ENCODE data around the gene PTPN23.

Gene PTPN23

DNA sequence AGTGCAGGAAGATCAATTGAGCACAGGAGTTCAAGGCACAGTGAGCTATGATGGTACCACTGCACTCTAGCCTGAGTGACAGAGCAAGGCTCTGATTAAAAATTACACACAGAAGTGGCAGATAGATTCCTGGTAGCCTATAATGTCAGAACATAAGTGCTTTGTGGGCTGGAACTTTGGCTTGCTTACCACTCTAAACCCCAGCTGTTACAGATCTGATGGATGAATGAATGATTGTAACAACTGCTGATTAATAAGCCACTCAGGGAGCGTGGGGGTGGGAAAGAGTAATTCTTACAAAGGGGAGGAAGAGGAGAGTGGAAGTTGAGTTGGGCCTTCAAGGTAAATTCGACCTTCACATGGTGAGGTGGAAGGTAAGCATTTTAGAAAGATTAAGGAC is 40.9 kb upstream of the PTPN23 start:
- H3K4me2 ChIP-seq (ENCODE audit: low read depth, low read length, poor library complexity, severe bottlenecking), result no peak overlapping the region
- no peaks in the 10 kb centered on the region for H3F3A ChIP-seq (ENCODE audit: insufficient read depth)
- no peaks in the 10 kb centered on the region for H3K9me3 ChIP-seq (ENCODE audit: insufficient read depth, low read length)
- H3K9ac ChIP-seq (ENCODE audit: low read length), result no peak overlapping the region
- no peak for TF ChIP-seq CTCF (IDR thresholded peaks at IDR 0.05; ENCODE audit: insufficient read depth, low read length, poor library complexity, severe bottlenecking)
- no peak for TF ChIP-seq EZH2phosphoT487 (conservative IDR thresholded peaks at IDR 0.05; ENCODE audit: low read length)
- H2AFZ ChIP-seq (ENCODE audit: low read depth, low read length, severe bottlenecking), result no peak overlapping the region
- H4K20me1 ChIP-seq (ENCODE audit: low read depth, low read length), result no peaks in the 10 kb centered on the region
- no peaks in the 10 kb centered on the region for H3K36me3 ChIP-seq (ENCODE audit: low read length)
- H3K79me2 ChIP-seq (ENCODE audit: insufficient read depth, low read length), result no peaks in the 10 kb centered on the region
- no peak overlapping the region for H3K4me3 ChIP-seq (ENCODE audit: insufficient read depth, low read length, poor library complexity, severe bottlenecking)
- no peak overlapping the region for H3K27ac ChIP-seq (ENCODE audit: low read depth, low read length)
- no peaks in the 10 kb centered on the region for H3K9me2 ChIP-seq (replicated peaks; ENCODE audit: insufficient read depth, low read length)
- no peaks in the 10 kb centered on the region for H3K27me3 ChIP-seq (ENCODE audit: low read length)

GRCh38 chr3:47340866-47341265 is 40.0 kb upstream of the PTPN23 start:
- Histone ChIP-seq H3K79me2 (ENCODE audit: insufficient read depth, low read length) (no peaks in the 10 kb centered on the region), H3K27me3 (ENCODE audit: low read length) (no peaks in the 10 kb centered on the region), H3K9me3 (ENCODE audit: insufficient read depth, low read length) (no peaks in the 10 kb centered on the region), H3K9ac (ENCODE audit: low read length) (no peak overlapping the region), H3K27ac (ENCODE audit: low read depth, low read length) (no peak overlapping the region), H3K4me2 (ENCODE audit: low read depth, low read length, poor library complexity, severe bottlenecking) (no peak overlapping the region), H3K9me2 (replicated peaks; ENCODE audit: insufficient read depth, low read length) (no peaks in the 10 kb centered on the region), H3K4me3 (ENCODE audit: insufficient read depth, low read length, poor library complexity, severe bottlenecking) (no peak overlapping the region), H3F3A (ENCODE audit: insufficient read depth) (no peaks in the 10 kb centered on the region), H2AFZ (ENCODE audit: low read depth, low read length, severe bottlenecking) (no peak overlapping the region), H4K20me1 (ENCODE audit: low read depth, low read length) (no peaks in the 10 kb centered on the region), H3K36me3 (ENCODE audit: low read length) (no peaks in the 10 kb centered on the region)
- TF ChIP-seq EZH2phosphoT487 (conservative IDR thresholded peaks at IDR 0.05; ENCODE audit: low read length) (no peak), CTCF (IDR thresholded peaks at IDR 0.05; ENCODE audit: insufficient read depth, low read length, poor library complexity, severe bottlenecking) (no peak)

DNA sequence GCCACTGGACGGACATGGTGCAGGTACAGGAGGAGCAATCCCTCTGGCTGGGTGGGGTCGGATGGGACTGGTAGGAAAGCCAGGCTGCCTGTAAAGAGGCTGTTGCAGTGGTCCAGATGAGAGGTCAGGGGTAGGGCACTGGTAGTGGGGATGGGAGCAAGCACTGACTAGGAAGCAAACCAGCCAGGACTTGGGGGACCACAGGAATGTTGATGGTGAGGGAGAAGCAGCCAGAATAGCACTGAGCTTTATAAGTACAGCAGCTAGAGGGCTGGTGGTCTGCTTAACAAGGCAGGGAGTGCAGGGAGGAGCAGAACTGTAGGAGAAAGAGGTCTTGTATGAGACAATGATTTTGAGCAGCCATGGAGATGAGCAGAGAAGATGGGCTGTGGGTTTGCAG is 38.7 kb upstream of the PTPN23 start:
- Histone ChIP-seq H3F3A (ENCODE audit: insufficient read depth) (no peaks in the 10 kb centered on the region), H3K27me3 (ENCODE audit: low read length) (no peaks in the 10 kb centered on the region), H4K20me1 (ENCODE audit: low read depth, low read length) (no peaks in the 10 kb centered on the region), H3K4me3 (ENCODE audit: insufficient read depth, low read length, poor library complexity, severe bottlenecking) (no peak overlapping the region), H3K9me2 (replicated peaks; ENCODE audit: insufficient read depth, low read length) (no peaks in the 10 kb centered on the region), H3K27ac (ENCODE audit: low read depth, low read length) (no peak overlapping the region), H3K79me2 (ENCODE audit: insufficient read depth, low read length) (no peaks in the 10 kb centered on the region), H2AFZ (ENCODE audit: low read depth, low read length, severe bottlenecking) (no peak overlapping the region), H3K9ac (ENCODE audit: low read length) (no peak overlapping the region), H3K4me2 (ENCODE audit: low read depth, low read length, poor library complexity, severe bottlenecking) (no peak overlapping the region), H3K9me3 (ENCODE audit: insufficient read depth, low read length) (no peaks in the 10 kb centered on the region), H3K36me3 (ENCODE audit: low read length) (no peaks in the 10 kb centered on the region)
- no peak for TF ChIP-seq CTCF (IDR thresholded peaks at IDR 0.05; ENCODE audit: insufficient read depth, low read length, poor library complexity, severe bottlenecking)
- no peak for TF ChIP-seq EZH2phosphoT487 (conservative IDR thresholded peaks at IDR 0.05; ENCODE audit: low read length)

DNA sequence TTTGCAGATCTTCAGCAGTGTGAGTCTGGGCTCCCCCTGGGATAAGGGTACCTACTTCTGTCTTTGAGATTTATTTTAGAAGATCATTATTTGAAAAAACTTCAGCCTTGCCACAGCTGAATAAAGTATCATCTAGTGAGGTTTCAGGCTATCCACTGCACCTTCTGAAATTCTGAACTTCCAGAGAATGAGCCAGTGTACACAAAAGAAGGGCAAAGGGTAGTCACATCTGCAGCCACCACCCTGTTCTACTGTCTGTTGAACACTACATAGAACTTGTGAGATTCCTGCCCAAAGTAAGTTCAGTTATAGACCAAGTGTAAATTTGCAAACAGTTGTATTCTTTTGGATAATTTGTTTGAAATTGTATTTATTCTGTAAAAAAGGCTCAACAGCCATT is 38.0 kb upstream of the PTPN23 start:
- no peaks in the 10 kb centered on the region for H3K36me3 ChIP-seq (ENCODE audit: low read length)
- H3K27ac ChIP-seq (ENCODE audit: low read depth, low read length), result no peak overlapping the region
- no peaks in the 10 kb centered on the region for H3K9me3 ChIP-seq (ENCODE audit: insufficient read depth, low read length)
- no peaks in the 10 kb centered on the region for H3K79me2 ChIP-seq (ENCODE audit: insufficient read depth, low read length)
- H3K27me3 ChIP-seq (ENCODE audit: low read length), result no peaks in the 10 kb centered on the region
- H2AFZ ChIP-seq (ENCODE audit: low read depth, low read length, severe bottlenecking), result no peak overlapping the region
- H3F3A ChIP-seq (ENCODE audit: insufficient read depth), result no peaks in the 10 kb centered on the region
- H3K4me3 ChIP-seq (ENCODE audit: insufficient read depth, low read length, poor library complexity, severe bottlenecking), result no peak overlapping the region
- H3K9me2 ChIP-seq (replicated peaks; ENCODE audit: insufficient read depth, low read length), result no peaks in the 10 kb centered on the region
- no peak for TF ChIP-seq EZH2phosphoT487 (conservative IDR thresholded peaks at IDR 0.05; ENCODE audit: low read length)
- TF ChIP-seq CTCF (IDR thresholded peaks at IDR 0.05; ENCODE audit: insufficient read depth, low read length, poor library complexity, severe bottlenecking), result no peak
- no peak overlapping the region for H3K9ac ChIP-seq (ENCODE audit: low read length)
- no peaks in the 10 kb centered on the region for H4K20me1 ChIP-seq (ENCODE audit: low read depth, low read length)
- H3K4me2 ChIP-seq (ENCODE audit: low read depth, low read length, poor library complexity, severe bottlenecking), result no peak overlapping the region
